C4-2B (cell line): ENCODE results near the gene SPNS3.

Source experiments
- CTCF ChIP-seq: fragments of 450-650 bp; conservative IDR thresholded peaks from 2 replicates; pipeline ENCODE4 v1.5.1; 2017; ENCODE audit warnings: mild to moderate bottlenecking
- ZFX ChIP-seq: fragments of 450-650 bp; IDR thresholded peaks from 2 replicates; pipeline ENCODE4 v1.6.1; 2017

GRCh38 chr17:4463818-4464476 is 30.2 kb downstream of the SPNS3 start:
- no peak for TF ChIP-seq CTCF
- no peak for TF ChIP-seq ZFX
